Muscle layer of duodenum (tissue), 2 donors: Measurements from ENCODE around the gene NEFH.

Source experiments
- H3K27ac ChIP-seq: one replicate; pipeline ENCODE4 v1.7.0; 2013; ENCODE audit warnings: mild to moderate bottlenecking, low read length
- H3K27me3 ChIP-seq: one replicate; pipeline ENCODE4 v1.7.0; 2013; ENCODE audit warnings: low read depth, mild to moderate bottlenecking, control low read depth, low read length
- H3K36me3 ChIP-seq, 2 donors: one replicate each; pipeline ENCODE4 v1.7.0; 2013; ENCODE audit warnings: low read length in 2 of 2, control low read depth in 1 of 2, mild to moderate bottlenecking in 1 of 2; ENCODE audit not compliant: insufficient read depth in 2 of 2, control insufficient read depth in 1 of 2
- H3K4me1 ChIP-seq, 2 donors: one replicate each; pipeline ENCODE4 v1.7.0; 2013; ENCODE audit warnings: low read length in 2 of 2, mild to moderate bottlenecking in 2 of 2, control low read depth in 1 of 2, moderate library complexity in 1 of 2; ENCODE audit not compliant: insufficient read depth in 2 of 2, control insufficient read depth in 1 of 2
- H3K4me3 ChIP-seq, 2 donors: one replicate each; pipeline ENCODE4 v1.7.0; 2013; ENCODE audit warnings: low read length in 2 of 2, low read depth in 1 of 2, mild to moderate bottlenecking in 1 of 2
- H3K9me3 ChIP-seq, 2 donors: one replicate each; pipeline ENCODE4 v1.7.0; 2013; ENCODE audit warnings: low read length in 2 of 2, control low read depth in 1 of 2, mild to moderate bottlenecking in 1 of 2; ENCODE audit not compliant: control insufficient read depth in 1 of 2
- donor health status: healthy.

NEFH gene

DNA sequence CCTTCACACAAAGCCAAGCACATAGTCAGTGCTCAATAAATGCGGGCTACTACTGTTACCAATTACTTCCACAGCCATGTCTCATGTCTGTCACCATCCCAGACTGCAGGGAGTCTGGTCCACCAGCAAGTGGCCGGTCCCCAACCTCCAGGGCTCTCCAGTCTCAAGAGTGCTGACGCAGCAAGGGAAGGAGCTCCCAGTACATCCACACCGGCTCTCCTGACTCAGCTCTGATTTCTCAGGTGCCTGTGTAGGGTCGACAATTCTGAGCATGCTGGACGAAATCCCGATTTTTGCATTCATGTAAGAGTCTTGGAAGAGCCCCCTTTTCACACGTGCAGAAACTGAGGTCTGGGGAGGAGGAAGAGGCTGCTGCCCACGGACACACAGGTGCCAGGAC is 10.3 kb upstream of the NEFH start:
- Histone ChIP-seq H3K4me1 (peaks cover 0 to 3% of the 10 kb centered on the region in 2 donors), H3K36me3 (no peaks in the 10 kb centered on the region), H3K4me3 (no peak overlapping the region), H3K27ac (no peak overlapping the region), H3K27me3 (no peaks in the 10 kb centered on the region), H3K9me3 (no peaks in the 10 kb centered on the region)

DNA sequence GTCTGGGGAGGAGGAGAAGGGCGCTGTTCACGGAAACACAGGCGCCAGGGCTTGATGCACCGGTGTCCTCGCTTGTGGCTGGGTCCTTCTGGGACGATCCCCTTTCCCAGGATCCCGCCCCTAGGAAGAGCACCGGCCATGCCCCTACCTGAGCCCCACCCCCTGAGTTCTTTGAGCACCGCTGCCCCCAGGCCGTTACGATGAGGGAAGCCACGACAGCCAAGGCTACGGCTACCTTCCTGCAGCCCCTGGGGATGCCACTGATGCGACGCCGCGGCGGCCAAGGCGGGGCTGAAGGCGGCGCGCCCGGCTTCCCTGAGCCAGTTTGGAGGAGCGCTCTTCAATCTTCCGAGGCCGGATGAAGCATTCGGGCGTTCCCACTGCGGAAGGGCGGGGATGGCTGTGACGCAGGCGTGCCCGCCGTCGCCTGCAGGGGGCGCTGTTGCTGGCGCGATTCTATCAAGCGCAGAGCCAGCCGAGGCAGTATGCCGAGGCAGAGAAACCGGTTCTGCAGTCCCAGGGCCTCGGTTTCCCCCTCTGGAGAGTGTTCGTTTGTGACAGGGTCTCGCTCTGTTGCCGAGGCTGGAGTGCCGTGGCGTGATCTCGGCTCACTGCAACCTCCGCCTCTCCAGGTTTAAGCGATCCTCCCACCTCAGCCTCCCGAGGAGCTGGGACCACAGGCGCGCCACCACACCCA is 9.7 kb upstream of the NEFH start:
- H3K4me3 ChIP-seq, result peak overlapping the region in 1 of 2 donors; percentile 48

DNA sequence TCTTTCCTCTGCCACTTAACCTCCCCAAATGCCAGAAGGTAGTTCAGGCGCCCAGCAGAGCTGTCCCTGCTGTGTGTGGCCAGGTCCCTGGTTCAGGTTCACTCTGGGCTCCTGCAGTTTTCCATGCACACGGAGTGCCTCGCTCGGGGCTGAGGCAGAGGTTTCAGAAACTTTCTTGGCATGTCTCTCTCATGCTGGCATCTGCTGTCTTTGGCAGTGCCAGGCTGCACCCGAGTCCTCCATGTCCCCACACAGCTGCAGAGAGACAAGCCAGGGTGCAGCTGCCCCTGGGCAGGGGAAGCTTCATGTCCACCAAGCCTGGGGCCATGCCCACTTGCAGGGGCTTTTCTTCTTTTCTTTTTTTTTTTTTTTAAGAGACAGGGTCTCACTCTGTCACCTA is 7.0 kb upstream of the NEFH start:
- Histone ChIP-seq H3K36me3 (no peaks in the 10 kb centered on the region), H3K27me3 (peaks cover 4% of the 10 kb centered on the region), H3K27ac (no peak overlapping the region), H3K9me3 (no peaks in the 10 kb centered on the region), H3K4me1 (peaks cover 0 to 3% of the 10 kb centered on the region in 2 donors), H3K4me3 (no peak overlapping the region)

More for the DNA sequence above, 9.7 kb upstream of the NEFH start:
- Histone ChIP-seq H3K9me3 (no peaks in the 10 kb centered on the region), H3K27me3 (no peaks in the 10 kb centered on the region), H3K36me3 (no peaks in the 10 kb centered on the region), H3K4me1 (peaks cover 0 to 3% of the 10 kb centered on the region in 2 donors), H3K27ac (no peak overlapping the region)

DNA sequence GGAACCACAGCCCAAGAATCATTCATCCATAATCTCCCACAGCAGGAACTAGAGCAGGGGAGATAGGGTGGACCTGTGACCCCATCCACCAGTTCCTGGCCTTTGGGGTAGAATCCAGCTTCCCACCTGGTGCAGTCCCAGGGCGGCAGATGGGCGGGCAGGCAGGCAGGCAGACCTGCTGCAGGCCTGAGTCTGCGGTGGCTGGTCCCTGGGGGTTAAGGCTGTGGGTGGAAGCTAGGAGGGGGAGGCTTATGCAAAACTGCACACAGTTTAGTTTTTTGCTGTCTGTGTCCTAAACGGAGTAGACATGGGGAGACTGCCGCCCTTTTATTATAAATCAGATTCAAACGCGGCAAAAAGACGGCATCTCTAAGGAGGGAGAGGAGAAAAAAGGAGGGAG is 4.5 kb upstream of the NEFH start:
- Histone ChIP-seq H3K4me3 (no peak overlapping the region), H3K36me3 (no peaks in the 10 kb centered on the region), H3K27me3 (peaks cover 28% of the 10 kb centered on the region), H3K4me1 (peaks cover 0 to 9% of the 10 kb centered on the region in 2 donors), H3K9me3 (no peaks in the 10 kb centered on the region), H3K27ac (no peak overlapping the region)

DNA sequence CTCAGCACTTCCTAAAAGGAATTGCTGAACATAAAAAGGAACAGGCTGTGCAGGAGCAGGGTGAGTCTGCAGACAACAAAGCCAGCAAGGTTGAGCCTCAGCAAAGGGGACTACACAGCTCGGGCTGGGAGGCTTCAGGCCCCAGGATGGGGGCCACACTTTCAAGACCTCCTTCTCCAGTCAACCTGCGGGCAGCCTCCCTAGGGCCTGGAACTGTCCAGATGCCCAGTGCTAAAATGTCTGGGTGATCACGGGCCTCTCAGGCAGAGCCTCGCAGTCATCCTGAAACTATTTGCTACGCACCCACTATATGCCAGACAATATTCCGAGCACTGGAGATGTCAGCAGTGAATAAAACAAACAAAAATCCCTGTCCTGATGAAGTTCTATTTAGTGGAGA is 3.9 kb upstream of the NEFH start:
- peaks cover 32% of the 10 kb centered on the region for H3K27me3 ChIP-seq
- H3K4me1 ChIP-seq, result peaks cover 0 to 15% of the 10 kb centered on the region in 2 donors
- no peaks in the 10 kb centered on the region for H3K9me3 ChIP-seq
- H3K36me3 ChIP-seq, result no peaks in the 10 kb centered on the region
- H3K27ac ChIP-seq, result no peak overlapping the region
- H3K4me3 ChIP-seq, result no peak overlapping the region

DNA sequence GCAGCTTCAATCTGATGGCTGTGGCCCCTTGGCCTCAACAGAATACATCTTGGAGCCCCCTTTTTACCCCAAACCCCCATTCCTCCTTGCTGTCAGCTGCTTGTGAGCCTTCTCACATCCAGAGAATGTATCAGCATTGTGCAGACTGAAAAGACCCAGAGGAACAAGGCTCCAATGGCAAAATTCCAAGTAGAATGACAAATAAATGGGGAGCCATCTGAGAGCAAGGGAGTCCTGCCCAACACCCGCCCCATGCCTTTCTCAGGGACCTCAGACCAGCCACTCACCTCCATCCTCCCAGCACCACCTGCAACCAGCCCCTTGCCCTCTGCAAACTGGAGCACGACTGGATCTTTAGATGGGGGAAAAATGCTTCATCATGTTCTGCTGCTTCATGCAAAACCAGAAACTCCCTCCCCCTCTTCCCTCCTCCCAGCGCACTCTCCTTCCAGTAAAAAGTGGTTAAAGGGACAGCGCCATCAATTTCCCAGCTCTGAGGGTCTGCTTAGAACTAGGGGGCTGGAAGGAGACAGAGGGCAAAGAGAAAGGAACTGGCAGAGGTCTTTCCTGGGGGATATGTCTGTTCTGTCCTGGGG is 2.2 kb upstream of the NEFH start:
- Histone ChIP-seq H3K4me3 (no peak overlapping the region), H3K36me3 (no peaks in the 10 kb centered on the region), H3K27ac (no peak overlapping the region), H3K4me1 (peaks cover 0 to 17% of the 10 kb centered on the region in 2 donors), H3K9me3 (no peaks in the 10 kb centered on the region), H3K27me3 (peaks cover 43% of the 10 kb centered on the region)

DNA sequence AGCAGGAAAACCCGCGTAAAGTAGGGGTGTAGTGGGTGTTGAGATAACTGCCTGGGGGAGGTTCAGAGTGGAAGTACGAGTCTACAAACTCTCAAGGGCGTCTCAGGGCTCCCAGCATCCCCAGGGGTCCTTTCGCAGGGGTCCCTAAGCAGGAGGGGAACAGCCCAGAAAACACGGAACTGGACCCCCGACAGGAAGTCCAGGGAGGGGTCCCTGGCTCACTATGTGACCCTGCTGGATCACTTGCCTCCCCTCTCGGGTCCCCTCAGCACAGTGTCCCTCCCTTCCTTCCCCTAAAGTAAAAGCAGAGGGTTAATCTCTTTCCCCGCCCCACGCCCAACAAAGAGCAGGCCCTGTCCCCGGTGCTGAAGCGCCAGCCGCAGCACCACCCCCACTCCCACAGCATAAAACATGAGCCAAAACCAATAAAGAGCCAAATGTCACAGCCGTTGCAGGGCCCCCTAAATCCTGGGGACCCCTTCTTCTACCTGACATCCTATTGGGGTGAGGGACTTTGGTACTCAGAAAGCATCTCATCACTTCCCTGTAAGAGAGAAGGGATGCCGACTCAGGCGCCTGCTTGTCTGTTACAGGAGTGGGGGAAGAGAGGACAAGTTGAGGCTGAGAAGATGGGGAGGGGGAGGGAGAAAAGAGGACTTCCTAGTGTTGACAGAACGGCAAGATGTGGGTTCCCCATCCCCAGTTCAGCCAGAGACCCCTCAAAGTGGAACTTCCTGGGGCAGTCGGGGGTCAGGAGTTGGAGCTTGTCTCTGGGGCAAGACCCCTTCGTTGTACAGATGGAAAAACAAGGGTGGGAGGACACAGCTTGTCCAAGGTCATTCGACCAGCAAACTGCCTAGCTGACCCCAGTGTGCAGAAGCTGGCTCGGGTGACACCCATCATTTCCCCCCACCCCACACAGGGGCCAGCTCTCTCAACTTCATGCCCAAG is 1.4 kb upstream of the NEFH start:
- peaks cover 43% of the 10 kb centered on the region for H3K27me3 ChIP-seq
- no peak overlapping the region for H3K4me3 ChIP-seq
- H3K36me3 ChIP-seq, result no peaks in the 10 kb centered on the region
- H3K9me3 ChIP-seq, result no peaks in the 10 kb centered on the region
- peaks cover 0 to 17% of the 10 kb centered on the region in 2 donors for H3K4me1 ChIP-seq
- H3K27ac ChIP-seq, result no peak overlapping the region

DNA sequence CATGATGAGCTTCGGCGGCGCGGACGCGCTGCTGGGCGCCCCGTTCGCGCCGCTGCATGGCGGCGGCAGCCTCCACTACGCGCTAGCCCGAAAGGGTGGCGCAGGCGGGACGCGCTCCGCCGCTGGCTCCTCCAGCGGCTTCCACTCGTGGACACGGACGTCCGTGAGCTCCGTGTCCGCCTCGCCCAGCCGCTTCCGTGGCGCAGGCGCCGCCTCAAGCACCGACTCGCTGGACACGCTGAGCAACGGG is 169 bp downstream of the NEFH start:
- peaks cover 43% of the 10 kb centered on the region for H3K27me3 ChIP-seq
- no peaks in the 10 kb centered on the region for H3K9me3 ChIP-seq
- H3K4me3 ChIP-seq, result peak overlapping the region in 1 of 2 donors; percentile 52
- H3K27ac ChIP-seq, result no peak overlapping the region
- peaks cover 0 to 17% of the 10 kb centered on the region in 2 donors for H3K4me1 ChIP-seq
- no peaks in the 10 kb centered on the region for H3K36me3 ChIP-seq

DNA sequence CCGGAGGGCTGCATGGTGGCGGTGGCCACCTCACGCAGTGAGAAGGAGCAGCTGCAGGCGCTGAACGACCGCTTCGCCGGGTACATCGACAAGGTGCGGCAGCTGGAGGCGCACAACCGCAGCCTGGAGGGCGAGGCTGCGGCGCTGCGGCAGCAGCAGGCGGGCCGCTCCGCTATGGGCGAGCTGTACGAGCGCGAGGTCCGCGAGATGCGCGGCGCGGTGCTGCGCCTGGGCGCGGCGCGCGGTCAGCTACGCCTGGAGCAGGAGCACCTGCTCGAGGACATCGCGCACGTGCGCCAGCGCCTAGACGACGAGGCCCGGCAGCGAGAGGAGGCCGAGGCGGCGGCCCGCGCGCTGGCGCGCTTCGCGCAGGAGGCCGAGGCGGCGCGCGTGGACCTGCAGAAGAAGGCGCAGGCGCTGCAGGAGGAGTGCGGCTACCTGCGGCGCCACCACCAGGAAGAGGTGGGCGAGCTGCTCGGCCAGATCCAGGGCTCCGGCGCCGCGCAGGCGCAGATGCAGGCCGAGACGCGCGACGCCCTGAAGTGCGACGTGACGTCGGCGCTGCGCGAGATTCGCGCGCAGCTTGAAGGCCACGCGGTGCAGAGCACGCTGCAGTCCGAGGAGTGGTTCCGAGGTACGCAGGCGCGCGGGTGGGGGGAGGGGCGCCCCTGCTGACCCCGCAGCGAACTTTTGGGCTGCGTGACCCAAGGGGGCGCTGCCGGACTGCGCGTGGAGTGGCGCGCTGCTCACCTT is 670 bp downstream of the NEFH start:
- Histone ChIP-seq H3K27me3 (peaks cover 43% of the 10 kb centered on the region), H3K4me3 (peak overlapping the region in 1 of 2 donors; percentile 52)

DNA sequence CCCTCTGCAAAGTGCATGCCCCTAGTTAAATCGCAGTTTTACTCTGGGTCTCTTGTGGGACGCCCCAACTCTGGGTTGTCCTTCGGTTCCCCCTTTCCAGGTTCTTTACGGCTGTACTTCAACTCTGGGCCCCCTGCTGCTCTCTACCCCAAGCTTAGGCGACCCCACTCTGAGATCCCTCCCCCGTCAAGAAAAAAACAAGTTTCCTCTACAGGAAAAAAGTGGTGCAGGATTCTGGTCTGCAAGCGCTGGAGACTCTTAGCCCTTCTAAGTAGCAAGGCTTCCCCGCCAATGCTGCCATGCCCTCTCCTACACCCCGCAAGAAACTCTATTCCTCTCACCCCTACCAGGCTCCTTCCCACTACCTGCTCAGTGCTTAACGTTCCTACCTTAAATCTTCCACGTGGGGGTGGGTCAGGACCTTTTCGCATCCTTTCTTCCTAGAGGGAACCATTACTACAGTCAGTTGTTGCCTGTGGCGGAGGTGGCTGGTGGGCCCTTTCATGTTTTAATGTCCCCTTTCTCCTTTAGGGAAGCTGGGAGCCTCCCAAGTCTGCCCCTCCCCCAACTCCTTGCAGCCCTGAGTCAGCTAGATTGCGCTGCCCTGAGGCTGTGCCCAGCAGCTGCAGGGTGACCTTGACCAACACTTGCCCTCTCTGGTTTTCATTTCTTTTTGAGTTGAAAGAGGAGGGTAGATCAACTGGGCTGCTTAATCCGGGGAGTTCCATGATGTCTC is 1.4 kb downstream of the NEFH start:
- Histone ChIP-seq H3K4me1 (peaks cover 0 to 17% of the 10 kb centered on the region in 2 donors), H3K4me3 (peak overlapping the region in 1 of 2 donors; percentile 52), H3K36me3 (no peaks in the 10 kb centered on the region), H3K27ac (no peak overlapping the region), H3K9me3 (no peaks in the 10 kb centered on the region), H3K27me3 (peaks cover 43% of the 10 kb centered on the region)

More for the DNA sequence above, 670 bp downstream of the NEFH start:
- Histone ChIP-seq H3K27ac (no peak overlapping the region), H3K36me3 (no peaks in the 10 kb centered on the region), H3K4me1 (peaks cover 0 to 17% of the 10 kb centered on the region in 2 donors), H3K9me3 (no peaks in the 10 kb centered on the region)
